Thyroid gland (tissue), 4 donors: Measurements from ENCODE around the gene NRAS. TPM values are rescaled to one million over a fixed set of nuclear protein-coding genes. Genes with fewer than 3 reads are reported as not detected.

Source experiments
- DNase-seq, 2 donors: peaks; one replicate each; pipeline ENCODE4 v3.0.0-alpha.2; 2019
- H3K27ac ChIP-seq, 3 donors: fragments of 200-600 bp; sonication (generic); 1 replicate in 2 of 3; 2 replicates in 1 of 3; pipeline ENCODE4 v1.5.1; 2016 to 2019; ENCODE audit warnings: mild to moderate bottlenecking in 1 of 3, moderate library complexity in 1 of 3
- H3K27me3 ChIP-seq: fragments of 200-600 bp; sonication (generic); one replicate; pipeline ENCODE4 v1.5.1; 2019
- H3K36me3 ChIP-seq, 2 donors: fragments of 200-600 bp; sonication (generic); one replicate each; pipeline ENCODE4 v1.5.1; 2016 to 2019
- H3K4me1 ChIP-seq, 2 donors: fragments of 200-600 bp; sonication (generic); one replicate each; pipeline ENCODE4 v1.5.1; 2017 to 2019
- H3K4me3 ChIP-seq, 3 donors: fragments of 200-600 bp; sonication (generic); replicated peaks in 1 of 3; 1 replicate in 2 of 3; 2 replicates in 1 of 3; pipeline ENCODE4 v1.5.1; 2016; ENCODE audit warnings: mild to moderate bottlenecking in 1 of 3
- H3K9me3 ChIP-seq: fragments of 200-600 bp; sonication (generic); one replicate; pipeline ENCODE4 v1.5.1; 2017
- CTCF ChIP-seq, 6 experiments: fragments of 200-600 bp in 3 of 6; fragments of 450-650 bp in 3 of 6; sonication (generic) in 3 of 6; IDR thresholded peaks; one replicate each; pipeline ENCODE4 v1.5.1; 2016 to 2019; ENCODE audit warnings: antibody characterized with exemption in 6 of 6, mild to moderate bottlenecking in 2 of 6, inconsistent platforms in 1 of 6, moderate library complexity in 1 of 6
- POLR2A ChIP-seq, 2 donors: fragments of 450-650 bp; IDR thresholded peaks; one replicate each; pipeline ENCODE4 v1.6.1; 2017; ENCODE audit warnings: antibody characterized with exemption in 2 of 2, mild to moderate bottlenecking in 2 of 2, moderate library complexity in 1 of 2
- WGBS, 2 donors: methylation state at CpG; one replicate each; pipeline ENCODE4 v1.1.5; 2017; 5-methylcytosine and 5-hydroxymethylcytosine counted together
- intact Hi-C: fragments of 100-400 bp; cut with DNase I; formaldehyde crosslinking; loops from one replicate; pipeline ENCODE4 v1.15.1; 2023
- total RNA-seq, 4 donors: library from RNA; depleted of rRNA; stranded (reverse); fragments of >200 nt; gene quantifications; one replicate each; pipeline ENCODE4 v1.2.3, GENCODE V29; 2016

NRAS gene
- total RNA-seq, 4 donors from 2014 or later: 27.6 to 39.0 (median 31.0) TPM

GRCh38 chr1:114671011-114671938, 45.3 kb downstream of the NRAS start:
- Histone ChIP-seq H3K27ac (no peak overlapping the region), H3K9me3 (no peaks in the 10 kb centered on the region), H3K4me3 (peak overlapping the region in 1 of 3 donors; percentile 90), H3K4me1 (peaks cover 0 to 4% of the 10 kb centered on the region in 2 donors), H3K36me3 (no peaks in the 10 kb centered on the region), H3K27me3 (no peaks in the 10 kb centered on the region)
- intact Hi-C loops: no loop called here
- DNase-seq: no peak
- WGBS, 2 donors: 70 to 74% methylated on average over 9 of the region's 9 CpGs
- TF ChIP-seq POLR2A (IDR thresholded peaks at IDR 0.05): no peak
- peak in 1 of 6 experiments; percentile 17 for TF ChIP-seq CTCF (IDR thresholded peaks at IDR 0.05)

GRCh38 chr1:114670083-114671010, 46.2 kb downstream of the NRAS start:
- intact Hi-C loops: no loop called here
- peak in 3 of 6 experiments; percentile 11 to 30 (median 17) for TF ChIP-seq CTCF (IDR thresholded peaks at IDR 0.05)
- TF ChIP-seq POLR2A (IDR thresholded peaks at IDR 0.05): peak; percentile 34 to 93
- Histone ChIP-seq H3K4me3 (peak overlapping the region; percentile 1 to 90 (median 75)), H3K36me3 (no peaks in the 10 kb centered on the region), H3K27ac (peak overlapping the region in 2 of 3 donors; percentile 30 to 63), H3K4me1 (peaks cover 0 to 4% of the 10 kb centered on the region in 2 donors), H3K9me3 (no peaks in the 10 kb centered on the region), H3K27me3 (no peaks in the 10 kb centered on the region)
- WGBS, 2 donors: 6 to 9% methylated on average over 16 to 25 of the region's 45 CpGs
- peak; percentile 95 to 97 for DNase-seq

GRCh38 chr1:114669562-114670082, 46.9 kb downstream of the NRAS start, which contains the start of gene DENND2C:
Gene DENND2C, minus strand, starts transcription at chr1:114670049. Its CDS starts 44,065 bp downstream, at chr1:114625984.
- 1 to 2% methylated on average over 40 to 42 of the region's 50 CpGs for WGBS, 2 donors
- TF ChIP-seq POLR2A (IDR thresholded peaks at IDR 0.05): peak in 1 of 2 donors; percentile 47
- no peak for TF ChIP-seq CTCF (IDR thresholded peaks at IDR 0.05)
- H3K27ac ChIP-seq: peak within 1 kb of the TSS in 2 of 3 donors; percentile 63 to 68
- no peaks in the 10 kb centered on the region for H3K27me3 ChIP-seq
- peaks cover 0 to 4% of the 10 kb centered on the region in 2 donors for H3K4me1 ChIP-seq
- H3K4me3 ChIP-seq: peak within 1 kb of the TSS; percentile 56 to 90 (median 75)
- intact Hi-C loops: no loop called here
- no peak for DNase-seq
- no peaks in the 10 kb centered on the region for H3K36me3 ChIP-seq
- no peaks in the 10 kb centered on the region for H3K9me3 ChIP-seq

GRCh38 chr1:114668784-114669561, 47.6 kb downstream of the NRAS start:
- intact Hi-C loops: no loop called here
- no peaks in the 10 kb centered on the region for H3K27me3 ChIP-seq
- no peaks in the 10 kb centered on the region for H3K36me3 ChIP-seq
- no peaks in the 10 kb centered on the region for H3K9me3 ChIP-seq
- WGBS, 2 donors: 48 to 52% methylated on average over 13 of the region's 13 CpGs
- H3K4me3 ChIP-seq: peak overlapping the region; percentile 56 to 90 (median 75)
- no peak for DNase-seq
- peaks cover 0 to 4% of the 10 kb centered on the region in 2 donors for H3K4me1 ChIP-seq
- TF ChIP-seq POLR2A (IDR thresholded peaks at IDR 0.05) (no peak), CTCF (IDR thresholded peaks at IDR 0.05) (no peak)
- H3K27ac ChIP-seq: peak overlapping the region in 2 of 3 donors; percentile 63 to 68
